C4-2B (cell line): Measurements from ENCODE around the gene PARP16.

Experiments
- H3K27ac ChIP-seq: fragments of 450-650 bp; 2 replicates; pipeline ENCODE4 v1.5.1; 2017
- ZFX ChIP-seq: fragments of 450-650 bp; IDR thresholded peaks from 2 replicates; pipeline ENCODE4 v1.6.1; 2017
- TF ChIP-seq, protein P1 (sequence below): fragments of 450-650 bp; conservative IDR thresholded peaks from 2 replicates; pipeline ENCODE4 v1.5.1; 2017; ENCODE audit warnings: mild to moderate bottlenecking

Gene PARP16

DNA sequence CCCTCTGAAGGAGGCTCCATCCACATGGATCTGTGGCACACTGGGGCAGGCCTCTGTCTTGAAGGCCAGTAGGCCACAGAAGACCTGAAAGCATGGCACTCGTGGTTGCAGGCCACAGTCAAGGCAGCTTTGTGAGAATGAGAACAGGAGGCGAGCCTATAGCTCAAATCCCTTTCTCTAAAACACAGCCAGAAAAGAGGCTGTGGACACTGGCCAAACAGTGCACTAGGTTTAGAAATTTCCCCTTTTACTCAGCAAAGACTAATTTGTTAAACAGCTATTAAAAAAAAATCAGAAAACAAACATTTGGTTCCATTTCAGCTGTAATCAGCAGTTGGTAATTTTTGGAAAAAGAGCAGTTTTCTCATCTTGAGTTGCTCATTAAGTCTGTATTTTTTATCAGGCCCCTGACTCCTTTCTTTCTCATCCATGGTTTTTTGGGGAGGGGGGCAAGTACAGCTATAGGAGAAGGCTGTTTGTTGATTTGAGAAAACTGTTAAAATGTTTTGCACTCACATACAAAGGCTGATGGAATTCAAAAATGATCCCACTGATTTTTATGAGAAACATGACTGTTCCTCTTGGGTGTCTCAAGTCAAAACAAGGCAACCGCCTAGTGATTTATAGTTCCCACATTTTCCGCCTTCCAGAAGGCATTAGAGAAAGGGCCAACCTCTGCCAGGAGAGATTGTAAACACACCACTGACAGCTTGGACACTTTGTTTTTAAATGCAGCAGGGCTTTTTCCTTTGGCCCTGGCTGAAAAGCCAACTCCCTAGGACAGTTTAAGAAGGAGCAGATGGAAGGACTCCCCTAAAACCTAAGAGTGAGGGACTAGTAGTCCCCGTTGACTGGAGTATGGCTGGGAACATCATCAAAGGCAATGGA is 28.1 kb downstream of the PARP16 start:
- H3K27ac ChIP-seq, result no peak overlapping the region
- TF ChIP-seq, protein P1, sequence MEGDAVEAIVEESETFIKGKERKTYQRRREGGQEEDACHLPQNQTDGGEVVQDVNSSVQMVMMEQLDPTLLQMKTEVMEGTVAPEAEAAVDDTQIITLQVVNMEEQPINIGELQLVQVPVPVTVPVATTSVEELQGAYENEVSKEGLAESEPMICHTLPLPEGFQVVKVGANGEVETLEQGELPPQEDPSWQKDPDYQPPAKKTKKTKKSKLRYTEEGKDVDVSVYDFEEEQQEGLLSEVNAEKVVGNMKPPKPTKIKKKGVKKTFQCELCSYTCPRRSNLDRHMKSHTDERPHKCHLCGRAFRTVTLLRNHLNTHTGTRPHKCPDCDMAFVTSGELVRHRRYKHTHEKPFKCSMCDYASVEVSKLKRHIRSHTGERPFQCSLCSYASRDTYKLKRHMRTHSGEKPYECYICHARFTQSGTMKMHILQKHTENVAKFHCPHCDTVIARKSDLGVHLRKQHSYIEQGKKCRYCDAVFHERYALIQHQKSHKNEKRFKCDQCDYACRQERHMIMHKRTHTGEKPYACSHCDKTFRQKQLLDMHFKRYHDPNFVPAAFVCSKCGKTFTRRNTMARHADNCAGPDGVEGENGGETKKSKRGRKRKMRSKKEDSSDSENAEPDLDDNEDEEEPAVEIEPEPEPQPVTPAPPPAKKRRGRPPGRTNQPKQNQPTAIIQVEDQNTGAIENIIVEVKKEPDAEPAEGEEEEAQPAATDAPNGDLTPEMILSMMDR, result no peak
- TF ChIP-seq ZFX, result no peak

DNA sequence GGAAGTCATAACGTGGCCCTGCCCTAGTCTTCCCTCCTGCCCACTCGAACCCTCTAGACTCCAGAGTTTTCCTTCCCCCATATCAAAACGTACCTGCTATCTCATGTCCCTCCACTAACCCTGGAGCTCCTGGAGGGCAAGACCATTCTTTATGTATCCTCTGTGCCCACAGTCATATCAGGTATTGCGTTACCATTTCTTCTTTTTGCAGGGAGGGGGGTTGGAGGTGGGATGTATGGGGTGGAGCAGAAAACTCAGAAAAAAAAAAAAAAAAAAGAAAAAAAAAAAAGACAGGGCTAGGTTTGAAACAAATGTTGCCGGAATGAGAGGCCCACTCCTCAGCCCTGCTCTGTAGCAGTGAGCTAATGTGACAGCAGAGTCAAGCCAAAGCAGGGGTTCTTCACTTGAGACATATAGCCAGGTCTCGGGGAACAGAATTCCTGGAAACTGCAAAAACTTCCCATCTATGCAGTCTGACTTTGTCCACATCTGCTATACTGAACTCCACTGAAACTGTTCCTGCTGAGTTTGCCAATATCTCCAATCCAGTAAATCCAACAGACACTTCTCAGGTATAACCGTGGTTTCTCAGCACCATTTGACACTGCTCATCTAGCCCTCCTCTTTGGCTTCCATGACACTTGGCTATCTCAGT is 31.1 kb downstream of the PARP16 start:
- no peak for TF ChIP-seq ZFX
- TF ChIP-seq, protein P1, result no peak

DNA sequence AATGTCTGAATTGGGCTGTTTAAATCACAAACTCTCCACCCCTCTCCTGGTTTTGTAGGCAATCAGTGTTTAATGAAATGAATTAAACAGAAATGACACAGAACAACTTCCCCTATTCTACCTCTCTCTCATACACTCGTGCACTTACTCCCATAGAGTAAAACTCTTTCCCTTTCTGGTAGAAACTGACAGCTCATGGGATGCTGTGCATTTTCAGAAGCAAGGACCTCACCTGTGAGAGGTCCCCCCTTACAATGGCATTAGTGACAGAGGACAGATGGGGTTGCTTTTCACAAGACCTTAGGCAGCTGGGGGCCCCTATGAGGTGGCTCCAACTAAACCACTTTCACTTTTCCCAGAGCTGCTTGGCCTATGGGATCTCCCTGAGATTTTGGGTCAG is 31.9 kb downstream of the PARP16 start:
- H3K27ac ChIP-seq, result no peak overlapping the region
- TF ChIP-seq, protein P1, result no peak
- TF ChIP-seq ZFX, result no peak

More for the DNA sequence above, 31.1 kb downstream of the PARP16 start:
- H3K27ac ChIP-seq, result no peak overlapping the region

DNA sequence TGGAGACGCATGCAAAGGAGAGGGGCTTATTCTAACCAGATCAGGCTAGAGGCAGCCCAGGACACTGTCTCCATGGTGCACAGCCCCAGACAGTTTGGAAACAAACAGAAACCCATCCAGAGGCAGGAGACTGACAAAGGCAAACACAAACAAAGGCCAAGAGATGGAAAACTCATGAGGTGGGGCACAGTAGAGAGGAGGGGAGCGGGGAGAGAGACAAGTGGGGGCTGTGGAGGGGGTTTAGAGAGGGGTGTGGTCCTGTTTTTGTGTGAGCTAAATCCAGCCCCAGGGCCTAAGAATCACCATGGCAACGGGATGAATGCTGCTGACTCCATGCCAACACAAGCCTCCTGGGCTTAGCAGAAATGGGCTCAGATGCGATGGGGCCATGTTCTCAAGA is 32.3 kb downstream of the PARP16 start:
- no peak for TF ChIP-seq ZFX
- no peak overlapping the region for H3K27ac ChIP-seq

DNA sequence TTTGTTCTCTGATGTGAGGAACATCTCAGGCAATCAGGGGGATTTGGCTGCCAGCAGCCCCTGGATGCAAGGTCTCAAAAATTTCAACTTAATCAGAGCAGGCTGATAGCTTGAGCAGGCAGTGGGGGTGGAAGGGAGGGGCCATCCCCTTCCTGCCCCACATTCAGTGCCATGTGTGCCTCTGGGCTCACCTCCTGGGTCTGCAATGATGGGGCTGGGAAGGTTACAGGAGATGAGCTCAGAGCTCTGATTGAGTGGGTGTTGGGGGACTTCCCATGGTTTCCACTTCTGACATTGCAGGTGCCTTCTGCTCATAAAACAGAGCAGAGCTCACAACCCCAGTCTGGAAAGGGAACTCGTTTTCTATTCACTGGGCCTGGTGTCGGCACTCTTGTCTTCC is 37.0 kb downstream of the PARP16 start:
- no peak overlapping the region for H3K27ac ChIP-seq
- TF ChIP-seq, protein P1, result no peak
- TF ChIP-seq ZFX, result no peak

DNA sequence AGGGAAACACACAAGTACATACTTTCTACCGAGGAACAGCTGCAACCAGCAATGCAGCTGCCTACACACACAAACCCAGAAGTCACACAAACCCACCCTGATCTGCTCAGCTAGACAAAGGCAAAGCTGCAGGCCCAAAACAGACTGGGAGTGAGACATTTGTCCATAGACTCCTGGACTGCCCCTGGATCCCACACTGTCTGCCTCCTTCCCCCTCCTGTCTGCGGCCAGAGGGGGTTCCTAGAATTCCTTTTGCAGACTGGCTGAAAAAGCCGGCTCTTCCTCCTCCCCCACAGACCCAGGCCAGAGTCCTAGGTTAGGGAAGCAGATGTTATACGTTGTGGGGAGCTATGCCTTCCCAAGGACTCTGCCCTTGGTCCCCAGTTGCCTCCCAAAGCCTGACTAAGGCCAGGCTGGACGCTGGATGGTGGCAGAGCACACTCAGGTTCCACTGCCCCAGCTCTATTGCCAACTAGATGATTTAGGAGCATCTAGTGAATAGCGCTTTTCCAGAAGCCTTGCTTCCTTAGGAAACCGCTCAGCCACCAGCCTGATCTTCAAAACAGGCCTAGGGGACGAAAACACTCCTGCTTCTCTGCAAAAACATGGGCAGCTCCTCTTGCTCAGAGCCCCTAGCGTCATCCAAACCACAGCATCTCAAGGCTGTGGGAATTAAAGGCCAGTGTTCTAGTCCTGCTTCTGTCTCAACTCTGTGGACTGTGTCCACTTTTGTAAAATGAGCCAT is 38.0 kb downstream of the PARP16 start:
- no peak overlapping the region for H3K27ac ChIP-seq
- TF ChIP-seq, protein P1, result no peak
- TF ChIP-seq ZFX, result no peak

DNA sequence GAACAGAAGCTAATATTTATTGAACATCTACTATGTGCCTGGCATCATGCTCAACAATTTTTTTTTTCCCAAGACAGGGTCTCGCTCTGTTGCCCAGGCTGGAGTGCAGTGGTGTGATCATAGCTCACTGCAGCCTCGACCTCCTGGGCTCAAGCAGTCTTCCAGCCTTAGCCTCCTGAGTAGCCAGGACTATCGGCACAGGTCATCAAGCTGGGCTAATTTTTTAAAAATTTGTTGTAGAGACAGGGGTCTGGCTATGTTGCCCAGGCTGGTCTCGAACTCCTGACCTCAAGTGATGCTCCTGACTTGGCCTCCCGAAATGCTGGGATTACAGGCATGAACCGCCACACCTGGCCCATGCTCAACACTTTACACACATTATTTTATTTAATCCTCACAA is 39.7 kb downstream of the PARP16 start:
- H3K27ac ChIP-seq, result no peak overlapping the region
- no peak for TF ChIP-seq ZFX
- TF ChIP-seq, protein P1, result no peak
